HG03039 (cell line): ENCODE measurements around the gene ZFHX2.
"Not testable (repeated sequence)": the region's sequence is repeated elsewhere in the genome, so short reads cannot be mapped to it uniquely, and the experiment has no call there.

Source experiments
- ATAC-seq: cut with Tn5 transposase; IDR thresholded peaks from one replicate; pipeline ENCODE4 v1.9.1; 2021; ENCODE audit warnings: mild to moderate bottlenecking, moderate library complexity; ENCODE audit not compliant: unreplicated experiment

The ZFHX2 gene

DNA sequence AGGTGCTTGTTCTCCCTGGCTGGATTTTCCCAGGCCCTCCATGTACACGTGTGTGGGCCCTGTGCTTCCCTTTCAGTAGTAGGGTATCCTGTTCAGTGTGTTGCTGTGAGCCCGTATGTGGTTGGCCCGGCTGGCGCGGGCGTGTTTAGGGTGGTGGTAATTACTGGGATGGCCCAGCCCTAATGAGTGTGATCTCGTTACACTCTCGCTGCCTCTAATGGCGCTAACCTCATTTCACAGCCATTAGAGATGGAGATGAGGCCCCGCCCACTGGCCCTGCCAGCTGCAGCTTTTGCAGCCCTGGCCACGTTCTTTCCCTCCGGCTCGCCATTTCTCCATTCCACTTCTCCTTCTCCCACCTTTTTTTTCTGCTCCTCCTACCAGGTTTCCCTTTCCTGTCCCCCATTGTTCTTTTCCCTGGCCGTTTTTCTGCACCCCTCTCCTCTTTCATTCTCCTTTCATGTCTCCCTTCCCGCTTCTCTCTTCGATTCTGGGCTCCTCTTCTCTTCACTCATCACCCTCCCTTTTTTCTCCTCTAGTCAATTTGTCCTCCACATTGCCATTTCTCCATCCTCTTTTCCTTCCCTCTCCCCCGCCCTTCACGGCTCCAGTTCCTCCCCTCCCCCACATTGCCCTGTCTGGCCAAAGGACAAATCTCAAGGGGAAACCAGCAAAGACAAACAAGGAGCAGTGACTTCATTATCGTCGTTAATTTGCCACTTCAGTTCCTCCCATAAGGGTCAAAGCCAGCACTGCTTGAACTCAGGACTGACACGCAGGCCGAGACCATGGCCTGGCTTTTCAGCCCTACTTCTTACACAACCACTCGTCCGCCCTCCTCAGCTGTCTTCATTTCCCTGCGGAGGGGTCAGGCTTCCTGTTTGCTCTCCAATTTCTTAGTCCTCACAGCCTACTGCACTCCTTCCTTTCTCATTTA, 6.8 kb downstream of the ZFHX2 start:
- ATAC-seq: no peak

DNA sequence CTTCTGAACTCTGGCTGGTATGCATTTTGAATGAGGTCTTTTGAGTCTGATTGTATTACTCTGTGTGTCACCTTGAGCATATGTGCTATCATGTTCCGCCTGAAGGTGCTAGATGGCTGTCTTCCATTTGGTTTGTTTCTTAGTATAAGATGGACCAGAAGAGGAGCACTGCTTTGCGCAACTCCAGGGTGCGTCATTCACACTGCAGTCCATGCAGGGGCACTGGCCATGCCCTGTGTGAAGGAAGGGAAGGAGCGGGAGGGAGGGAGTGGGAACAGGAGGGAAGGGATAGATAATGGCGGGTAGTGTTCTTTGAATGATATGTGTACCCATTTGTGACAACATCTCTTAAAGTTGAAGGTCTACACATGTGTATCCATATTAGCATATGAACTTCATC, 8.2 kb downstream of the ZFHX2 start:
- ATAC-seq: no peak

GRCh38 chr14:23542261-23542660, 9.3 kb downstream of the ZFHX2 start:
- ATAC-seq: no peak

DNA sequence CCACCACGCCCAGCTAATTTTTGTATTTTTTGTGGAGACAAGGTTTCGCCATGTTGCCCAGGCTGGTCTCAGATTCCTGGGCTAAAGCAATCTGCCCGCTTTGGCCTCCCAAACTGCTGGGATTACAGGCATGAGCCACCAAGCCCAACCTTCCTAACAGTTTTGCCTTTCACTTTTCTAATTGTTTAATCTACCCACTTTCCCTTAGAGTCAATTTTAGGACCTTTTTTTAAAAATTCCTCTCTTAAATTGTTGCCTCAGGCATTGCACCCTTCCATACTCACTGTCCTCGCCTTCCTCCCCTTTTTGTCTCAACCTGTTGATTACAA, 11.5 kb downstream of the ZFHX2 start:
- ATAC-seq: no peak

DNA sequence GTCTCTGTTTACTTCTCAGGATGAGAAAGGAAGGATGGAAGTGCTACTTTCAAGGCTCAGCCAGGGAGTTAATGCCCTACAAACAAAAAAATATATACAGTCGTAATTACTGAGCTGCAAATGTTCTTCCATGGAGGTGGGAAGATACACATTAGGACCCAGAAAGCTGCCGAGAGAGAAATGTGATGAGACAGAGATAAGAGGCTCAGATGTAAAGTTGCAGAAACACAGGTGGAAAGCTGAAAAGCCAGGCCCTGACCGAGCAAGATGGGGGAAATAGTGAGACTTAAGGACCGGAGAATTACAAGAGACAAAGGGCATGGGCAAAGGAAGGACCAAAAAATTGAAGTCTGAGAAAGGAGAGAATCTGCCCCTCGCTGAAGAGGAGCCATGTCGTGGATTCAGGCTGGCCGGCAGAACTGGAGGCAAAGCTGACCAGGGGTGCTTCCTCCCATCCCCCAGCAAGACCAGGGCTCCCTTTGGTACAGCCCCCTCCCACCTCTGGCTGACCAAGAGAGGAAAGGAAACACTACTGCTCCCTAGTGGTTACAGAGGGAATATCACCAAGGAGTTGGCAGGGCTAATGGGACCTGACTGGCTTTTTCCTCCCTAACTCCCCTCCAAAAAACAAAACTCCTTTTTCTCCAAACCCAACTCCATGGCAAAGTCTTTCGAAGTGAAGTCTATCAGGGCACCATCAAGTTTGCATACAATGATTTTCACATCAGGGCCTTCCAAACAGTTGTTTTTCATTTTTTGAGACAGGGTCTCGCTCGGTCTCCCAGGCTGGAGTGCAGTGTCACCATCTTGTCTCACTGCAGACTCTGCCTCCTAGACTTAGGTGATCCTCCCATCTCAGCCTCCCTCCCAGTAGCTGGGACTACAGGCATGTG, 12.1 kb downstream of the ZFHX2 start:
- no peak for ATAC-seq

DNA sequence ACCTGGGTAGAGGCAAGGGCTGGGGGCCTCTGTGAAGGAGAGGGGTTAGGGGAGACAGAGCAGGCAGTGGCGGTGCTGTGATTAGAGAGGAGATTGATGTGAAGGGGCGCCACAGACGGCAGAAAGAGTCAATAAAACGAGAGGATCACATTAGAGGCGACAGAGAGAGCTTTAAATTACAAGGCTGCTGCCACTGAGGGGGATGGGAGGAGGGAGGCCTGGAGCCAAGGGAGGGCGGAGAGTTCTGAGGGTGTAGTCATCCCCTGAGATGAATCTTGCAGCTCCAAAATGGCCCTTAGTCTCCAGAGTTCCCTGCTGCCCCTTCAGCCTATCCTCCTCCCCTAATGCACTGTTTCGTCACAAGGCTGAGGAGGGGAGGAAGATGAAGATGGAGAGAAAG, 12.8 kb downstream of the ZFHX2 start:
- no peak for ATAC-seq

- no peak for ATAC-seq
These were observed 13.4 kb downstream of the ZFHX2 start for GRCh38 chr14:23538050-23538718.

DNA sequence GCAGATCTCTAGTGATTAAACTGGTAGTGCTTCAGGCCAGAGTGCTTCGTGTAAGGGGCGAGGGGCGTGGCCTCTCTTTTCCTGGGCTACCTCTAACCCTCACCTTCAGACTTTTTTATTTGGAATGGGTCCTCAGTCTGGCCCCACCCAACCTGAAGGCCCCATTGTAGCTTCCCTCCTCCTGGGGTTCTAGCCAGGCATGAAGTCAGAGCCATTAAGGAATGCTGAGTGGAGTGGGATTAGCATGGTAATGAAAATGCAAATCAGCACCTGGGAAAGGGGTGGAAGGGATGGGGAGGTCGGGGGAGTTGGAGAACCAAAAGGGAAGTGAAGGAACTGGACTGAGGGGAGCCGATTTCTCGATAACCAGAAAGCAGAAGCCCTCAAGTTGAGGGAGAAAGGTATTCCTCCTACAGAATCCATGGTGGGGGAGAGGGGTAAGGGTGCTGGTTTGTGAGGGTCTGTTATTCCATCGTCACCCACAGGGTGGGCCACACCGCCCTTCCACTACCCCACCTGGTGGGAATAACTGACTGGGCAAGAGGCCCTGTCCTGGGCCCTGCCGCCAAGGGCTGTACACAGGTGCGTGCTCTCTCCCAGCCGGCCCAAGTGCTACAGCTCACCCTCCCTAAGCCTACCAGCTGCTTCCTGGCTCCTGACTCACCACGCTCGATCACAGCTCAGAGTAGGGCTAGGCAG, 14.1 kb downstream of the ZFHX2 start:
- ATAC-seq: no peak

DNA sequence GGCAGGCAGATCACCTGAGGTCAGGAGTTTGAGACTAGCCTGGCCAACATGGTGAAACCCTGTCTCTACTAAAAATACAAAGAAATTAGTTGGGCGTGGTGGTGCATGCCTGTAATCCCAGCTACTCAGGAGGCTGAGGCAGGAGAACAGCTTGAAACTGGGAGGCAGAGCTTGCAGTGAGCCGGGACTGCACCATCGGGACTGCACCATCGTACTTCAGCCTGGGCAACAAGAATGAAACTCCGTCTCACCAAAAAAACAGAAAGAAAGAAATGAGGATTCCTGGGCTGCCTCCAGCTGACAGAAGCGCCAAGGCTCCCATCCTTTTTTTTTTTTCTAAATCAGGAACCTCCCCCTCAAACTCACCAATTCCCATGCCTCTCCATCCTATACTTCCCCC, 14.7 kb downstream of the ZFHX2 start:
- ATAC-seq: not testable (repeated sequence)

DNA sequence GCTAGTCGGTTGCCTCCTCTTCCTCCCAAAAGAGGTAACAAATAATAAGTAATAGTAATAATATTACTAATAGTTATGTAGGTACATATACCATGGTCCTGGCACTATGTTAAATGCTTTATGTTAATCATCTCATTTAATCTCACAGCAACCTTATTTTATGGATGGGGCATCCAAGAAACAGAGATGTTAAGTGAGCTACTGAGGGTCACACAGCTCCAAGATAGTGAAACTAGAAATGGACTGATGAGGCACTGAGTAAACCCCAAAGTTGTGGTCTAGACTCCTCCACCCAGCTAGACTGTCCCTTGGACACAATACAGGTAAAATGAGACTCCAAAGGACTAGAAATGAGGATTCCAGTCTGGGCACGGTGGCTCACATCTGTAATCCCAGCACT, 15.1 kb downstream of the ZFHX2 start:
- ATAC-seq: no peak

DNA sequence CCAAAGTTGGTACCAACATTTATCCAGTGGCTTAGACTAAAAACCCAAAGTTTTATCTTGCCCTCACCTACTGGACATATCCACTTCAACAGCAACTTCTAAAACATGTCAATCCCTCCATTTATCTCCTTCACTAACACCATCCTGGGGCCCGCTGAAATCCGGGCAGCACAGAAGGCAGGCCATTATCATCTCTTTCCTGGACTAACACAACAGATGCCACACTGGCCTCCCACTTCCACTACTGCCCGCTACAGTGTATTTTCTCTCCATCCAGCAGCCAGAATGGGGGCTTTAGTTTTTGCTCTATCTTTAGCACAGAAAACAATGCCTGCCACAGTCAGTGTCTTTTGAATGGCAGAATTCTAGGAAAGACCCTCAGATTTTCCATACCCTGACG, 15.6 kb downstream of the ZFHX2 start:
- ATAC-seq: no peak

- ATAC-seq: no peak
These were observed 17.7 kb downstream of the ZFHX2 start for GRCh38 chr14:23533652-23534435.

DNA sequence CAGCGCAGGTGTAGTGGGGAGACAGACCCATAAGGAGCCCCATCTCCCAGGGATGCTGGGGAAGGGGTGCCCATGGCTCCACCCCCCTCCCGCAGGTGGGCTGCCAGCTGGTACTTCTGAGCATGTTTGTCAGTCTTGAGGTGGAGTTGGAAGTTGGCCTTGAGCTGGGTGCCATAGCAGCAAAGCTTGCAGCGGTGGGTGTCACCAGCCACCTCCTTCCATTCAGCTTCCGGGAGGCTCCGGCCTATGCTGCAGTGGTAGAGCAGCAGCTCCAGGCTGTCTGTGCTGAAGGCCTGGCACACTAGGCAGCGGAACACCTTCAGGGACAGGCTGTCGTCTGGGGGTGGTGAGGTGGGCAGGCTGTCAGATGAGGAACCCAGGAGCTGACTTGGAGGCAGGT, 18.9 kb downstream of the ZFHX2 start:
- ATAC-seq: no peak

DNA sequence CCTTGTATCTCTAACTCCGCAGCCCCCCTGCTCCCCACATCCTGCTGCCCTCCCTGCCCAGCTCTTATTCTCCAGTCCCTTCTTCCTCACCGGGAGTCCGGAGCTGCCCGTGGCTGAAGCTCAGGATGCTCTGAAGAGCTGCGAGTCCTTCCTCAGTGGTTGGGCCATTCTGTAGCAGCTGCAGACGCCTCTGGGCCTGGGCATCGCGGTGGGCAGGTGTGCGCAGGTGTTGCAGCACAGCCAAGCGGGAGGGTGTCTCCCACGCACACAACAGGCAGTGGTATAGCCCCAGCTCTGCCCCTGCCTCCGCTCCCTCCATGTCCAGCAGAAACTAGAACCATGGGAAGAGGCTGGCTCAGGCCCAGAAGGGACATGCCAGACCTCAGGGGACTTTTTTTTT, 20.2 kb downstream of the ZFHX2 start:
- ATAC-seq: no peak

GRCh38 chr14:23530375-23531055, 21.1 kb downstream of the ZFHX2 start:
- ATAC-seq: no peak

GRCh38 chr14:23529016-23529415, 22.5 kb downstream of the ZFHX2 start:
- ATAC-seq: no peak

DNA sequence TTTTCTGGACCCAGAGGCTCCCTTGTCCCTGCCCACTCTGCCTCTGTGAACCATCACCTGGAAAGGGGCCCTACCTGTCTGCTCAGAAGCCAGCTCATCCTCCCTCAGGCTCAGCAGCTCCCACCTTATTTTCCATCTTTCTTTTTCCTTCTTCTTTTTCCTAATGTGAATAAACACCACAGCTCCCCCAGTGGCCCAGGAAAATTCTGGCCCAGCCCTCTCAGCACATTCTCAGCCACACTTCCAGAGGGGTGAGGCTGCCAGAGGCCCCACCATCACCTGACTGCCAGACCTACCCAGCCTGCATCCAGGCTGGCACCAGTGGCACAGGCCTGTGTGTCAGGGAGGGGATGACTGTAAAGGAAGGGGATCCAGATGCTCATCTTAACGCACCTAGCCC, 23.0 kb downstream of the ZFHX2 start:
- no peak for ATAC-seq

DNA sequence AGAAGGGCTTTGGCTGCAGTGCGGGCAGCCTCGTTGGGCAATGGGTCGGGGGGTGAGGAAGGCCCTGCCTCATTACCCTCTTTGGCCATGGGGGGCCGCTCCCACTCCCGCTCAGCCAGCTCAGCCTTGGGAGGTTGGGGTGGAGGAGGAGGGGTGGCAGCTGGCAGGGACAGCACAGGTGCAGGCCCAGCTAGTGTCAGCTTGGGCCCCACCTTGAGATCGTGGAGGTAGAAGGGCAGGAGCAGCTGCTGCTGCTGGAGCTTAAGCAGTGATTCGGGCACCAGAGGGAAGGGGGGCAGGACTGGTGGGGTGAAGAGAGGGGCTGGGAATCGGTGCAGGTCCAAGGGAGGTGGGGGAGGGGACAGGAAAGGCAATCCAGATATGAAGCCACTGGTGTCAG, 26.0 kb downstream of the ZFHX2 start:
- ATAC-seq: no peak

DNA sequence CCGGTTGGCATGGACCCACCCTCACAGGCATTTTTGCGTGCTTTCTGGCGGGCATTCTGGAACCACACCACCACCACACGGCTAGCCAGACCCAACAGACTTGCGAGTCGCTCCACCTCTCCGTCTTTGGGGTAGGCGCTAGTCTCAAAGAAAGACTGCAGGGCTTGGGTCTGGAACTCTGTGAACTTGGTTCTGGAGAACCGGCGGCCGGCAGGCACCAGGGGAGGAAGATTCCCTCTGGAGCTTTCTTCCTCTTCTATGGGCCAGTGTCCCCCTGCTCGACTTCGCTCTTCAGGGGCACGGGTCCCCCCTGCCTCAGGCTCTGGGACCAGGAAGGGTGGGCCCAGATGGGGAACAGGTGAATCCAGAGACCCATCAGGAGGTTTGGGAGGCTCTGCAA, 26.6 kb downstream of the ZFHX2 start:
- ATAC-seq: no peak
